Neural crest cell (in vitro differentiated cells): ENCODE data around the gene SYPL2. TPM values are rescaled to one million over a fixed set of nuclear protein-coding genes. Genes with fewer than 3 reads are reported as not detected.
"Not testable (repeated sequence)": the region's sequence is repeated elsewhere in the genome, so short reads cannot be mapped to it uniquely, and the experiment has no call there.

Experiments used
- DNase-seq: peaks from one replicate; pipeline ENCODE4 v3.0.0; 2021; ENCODE audit warnings: low read depth, mixed read lengths, low spot score
- H3K27ac Mint-ChIP-seq: one replicate; pipeline ENCODE4 v1.8.0; 2021; ENCODE audit warnings: mild to moderate bottlenecking, mixed read lengths; ENCODE audit not compliant: unreplicated experiment
- H3K27me3 Mint-ChIP-seq: 2 replicates; pipeline ENCODE4 v1.8.0; 2021; ENCODE audit warnings: low read depth, mild to moderate bottlenecking, mixed read lengths
- H3K36me3 Mint-ChIP-seq: 2 replicates; pipeline ENCODE4 v1.8.0; 2021; ENCODE audit warnings: low read depth, mild to moderate bottlenecking, mixed read lengths
- H3K4me1 Mint-ChIP-seq: 2 replicates; pipeline ENCODE4 v1.8.0; 2021; ENCODE audit warnings: mixed read lengths
- H3K4me3 Mint-ChIP-seq: one replicate; pipeline ENCODE4 v1.8.0; 2021; ENCODE audit warnings: mild to moderate bottlenecking, mixed read lengths
- H3K9me3 Mint-ChIP-seq: 2 replicates; pipeline ENCODE4 v1.8.0; 2021; ENCODE audit warnings: mixed read lengths
- total RNA-seq: library from RNA; stranded (reverse); gene quantifications from 2 replicates; pipeline ENCODE4 v1.2.1, GENCODE V29; 2021
- TF ChIP-seq, protein P1 (sequence below): fragments of 200-600 bp; sonication (generic); conservative IDR thresholded peaks from 2 replicates; pipeline ENCODE4 v1.5.0; 2021; ENCODE audit warnings: antibody characterized with exemption, mild to moderate bottlenecking

The SYPL2 gene
- total RNA-seq, 1 donor from 2014 or later: 0.47 TPM

DNA sequence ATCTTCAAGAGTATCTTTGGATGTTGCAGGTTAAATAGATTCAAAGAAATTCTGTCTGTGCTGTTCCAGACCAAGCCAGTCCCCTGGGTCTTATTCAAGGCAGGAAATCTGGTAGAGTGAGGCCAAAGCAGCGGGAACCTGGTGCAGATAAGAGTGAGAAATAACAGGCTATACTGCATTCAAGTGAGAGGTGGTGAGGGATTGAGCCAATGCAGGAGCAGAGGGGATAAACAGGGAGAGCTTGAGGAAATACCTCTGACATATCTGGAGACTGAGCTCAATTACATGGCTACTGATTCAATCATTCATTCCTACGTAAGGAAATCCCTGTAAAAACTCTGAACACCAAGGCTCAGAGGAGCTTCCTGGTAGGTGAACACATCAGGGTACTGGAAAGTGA, 22.9 kb upstream of the SYPL2 start:
- H3K9me3 Mint-ChIP-seq: no peaks in the 10 kb centered on the region
- H3K36me3 Mint-ChIP-seq: no peaks in the 10 kb centered on the region
- H3K27me3 Mint-ChIP-seq: peaks cover 34% of the 10 kb centered on the region
- no peak overlapping the region for H3K4me3 Mint-ChIP-seq
- H3K27ac Mint-ChIP-seq: no peak overlapping the region
- TF ChIP-seq, protein P1, sequence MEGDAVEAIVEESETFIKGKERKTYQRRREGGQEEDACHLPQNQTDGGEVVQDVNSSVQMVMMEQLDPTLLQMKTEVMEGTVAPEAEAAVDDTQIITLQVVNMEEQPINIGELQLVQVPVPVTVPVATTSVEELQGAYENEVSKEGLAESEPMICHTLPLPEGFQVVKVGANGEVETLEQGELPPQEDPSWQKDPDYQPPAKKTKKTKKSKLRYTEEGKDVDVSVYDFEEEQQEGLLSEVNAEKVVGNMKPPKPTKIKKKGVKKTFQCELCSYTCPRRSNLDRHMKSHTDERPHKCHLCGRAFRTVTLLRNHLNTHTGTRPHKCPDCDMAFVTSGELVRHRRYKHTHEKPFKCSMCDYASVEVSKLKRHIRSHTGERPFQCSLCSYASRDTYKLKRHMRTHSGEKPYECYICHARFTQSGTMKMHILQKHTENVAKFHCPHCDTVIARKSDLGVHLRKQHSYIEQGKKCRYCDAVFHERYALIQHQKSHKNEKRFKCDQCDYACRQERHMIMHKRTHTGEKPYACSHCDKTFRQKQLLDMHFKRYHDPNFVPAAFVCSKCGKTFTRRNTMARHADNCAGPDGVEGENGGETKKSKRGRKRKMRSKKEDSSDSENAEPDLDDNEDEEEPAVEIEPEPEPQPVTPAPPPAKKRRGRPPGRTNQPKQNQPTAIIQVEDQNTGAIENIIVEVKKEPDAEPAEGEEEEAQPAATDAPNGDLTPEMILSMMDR: no peak
- H3K4me1 Mint-ChIP-seq: no peaks in the 10 kb centered on the region
- DNase-seq: no peak

DNA sequence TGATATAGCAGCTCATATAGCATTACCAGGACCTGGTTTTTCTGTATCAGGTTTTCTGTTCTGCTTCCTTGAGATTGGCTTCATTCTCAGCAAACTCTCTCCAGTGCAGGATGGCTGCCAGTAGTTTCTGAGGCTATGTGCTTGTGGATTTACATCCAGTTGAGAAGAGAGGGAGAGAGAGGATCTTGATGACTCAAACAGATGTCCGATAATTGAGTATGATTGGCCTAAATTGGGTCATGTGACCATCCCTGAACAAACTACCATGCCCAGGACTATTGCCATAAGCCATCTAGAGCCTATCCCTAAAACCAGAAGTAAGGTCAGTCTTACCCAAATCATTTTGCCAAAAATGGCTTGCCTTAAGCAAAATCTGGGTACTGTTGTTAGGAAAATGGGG, 22.0 kb upstream of the SYPL2 start:
- H3K27me3 Mint-ChIP-seq: peaks cover 41% of the 10 kb centered on the region

DNA sequence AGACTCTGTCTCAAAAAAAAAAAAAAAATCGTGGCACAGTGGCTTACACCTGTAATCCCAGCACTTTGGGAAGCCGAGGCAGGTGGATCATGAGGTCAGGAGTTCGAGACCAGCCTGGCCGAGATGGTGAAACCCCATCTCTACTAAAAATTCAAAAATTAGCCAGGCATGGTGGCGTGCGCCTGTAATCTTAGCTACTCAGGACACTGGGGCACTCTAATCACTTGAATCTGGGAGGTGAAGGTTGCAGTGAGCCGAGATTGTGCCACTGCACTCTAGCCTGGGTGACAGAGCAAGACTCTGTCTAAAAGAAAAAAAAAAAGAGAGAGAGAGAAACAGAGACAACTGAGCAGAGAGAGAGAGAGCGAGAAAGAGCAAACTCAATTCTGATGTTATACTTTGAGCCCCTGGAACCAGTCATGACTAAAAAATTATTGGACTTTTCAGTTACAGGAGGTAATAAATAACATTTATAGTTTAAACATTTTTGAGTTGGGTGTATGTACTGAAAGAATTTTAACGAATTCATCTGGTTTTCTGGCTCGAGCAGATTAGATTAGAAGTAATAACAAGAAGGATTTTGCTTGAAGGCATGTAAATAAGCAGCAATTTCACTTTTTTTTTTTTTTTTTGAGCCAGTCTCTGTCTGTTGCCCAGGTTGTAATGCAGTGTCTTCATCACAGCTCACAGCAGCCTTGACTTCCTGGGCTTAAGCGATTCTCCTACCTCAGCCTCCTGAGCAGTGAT, 20.2 kb upstream of the SYPL2 start:
- not testable (repeated sequence) for H3K27ac Mint-ChIP-seq

More for the DNA sequence above, 22.0 kb upstream of the SYPL2 start:
- Mint-ChIP-seq H3K27ac (no peak overlapping the region), H3K9me3 (no peaks in the 10 kb centered on the region), H3K4me1 (no peaks in the 10 kb centered on the region), H3K4me3 (no peak overlapping the region), H3K36me3 (no peaks in the 10 kb centered on the region)
- no peak for DNase-seq
- TF ChIP-seq, protein P1: no peak

DNA sequence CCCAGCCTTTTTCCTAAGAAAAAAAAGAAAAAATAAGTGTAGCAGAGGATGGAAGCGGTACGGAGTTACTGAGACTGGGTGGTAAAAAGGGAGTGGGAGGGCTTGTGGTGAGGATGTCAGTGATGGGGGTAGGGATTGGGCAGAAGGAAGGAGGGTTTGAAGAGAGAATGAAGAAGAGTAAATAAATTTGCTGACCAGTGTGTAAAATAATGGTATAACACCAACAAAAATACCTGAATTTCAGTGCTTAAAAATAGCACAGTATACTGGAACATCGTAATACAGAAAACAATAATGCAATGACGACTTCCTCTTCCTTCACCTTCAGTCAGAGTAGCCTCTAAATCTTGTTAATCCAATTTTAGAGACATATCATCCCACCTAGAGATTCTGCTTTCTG, 18.8 kb upstream of the SYPL2 start:
- TF ChIP-seq, protein P1: no peak
- no peak overlapping the region for H3K4me3 Mint-ChIP-seq
- peaks cover 2% of the 10 kb centered on the region for H3K9me3 Mint-ChIP-seq
- H3K4me1 Mint-ChIP-seq: no peaks in the 10 kb centered on the region
- peaks cover 59% of the 10 kb centered on the region for H3K27me3 Mint-ChIP-seq
- H3K36me3 Mint-ChIP-seq: no peaks in the 10 kb centered on the region
- no peak for DNase-seq
- H3K27ac Mint-ChIP-seq: no peak overlapping the region

More for the DNA sequence above, 20.2 kb upstream of the SYPL2 start:
- not testable (repeated sequence) for H3K4me3 Mint-ChIP-seq, H3K4me1 Mint-ChIP-seq, DNase-seq, H3K9me3 Mint-ChIP-seq, H3K36me3 Mint-ChIP-seq
- H3K27me3 Mint-ChIP-seq: peaks cover 56% of the 10 kb centered on the region

DNA sequence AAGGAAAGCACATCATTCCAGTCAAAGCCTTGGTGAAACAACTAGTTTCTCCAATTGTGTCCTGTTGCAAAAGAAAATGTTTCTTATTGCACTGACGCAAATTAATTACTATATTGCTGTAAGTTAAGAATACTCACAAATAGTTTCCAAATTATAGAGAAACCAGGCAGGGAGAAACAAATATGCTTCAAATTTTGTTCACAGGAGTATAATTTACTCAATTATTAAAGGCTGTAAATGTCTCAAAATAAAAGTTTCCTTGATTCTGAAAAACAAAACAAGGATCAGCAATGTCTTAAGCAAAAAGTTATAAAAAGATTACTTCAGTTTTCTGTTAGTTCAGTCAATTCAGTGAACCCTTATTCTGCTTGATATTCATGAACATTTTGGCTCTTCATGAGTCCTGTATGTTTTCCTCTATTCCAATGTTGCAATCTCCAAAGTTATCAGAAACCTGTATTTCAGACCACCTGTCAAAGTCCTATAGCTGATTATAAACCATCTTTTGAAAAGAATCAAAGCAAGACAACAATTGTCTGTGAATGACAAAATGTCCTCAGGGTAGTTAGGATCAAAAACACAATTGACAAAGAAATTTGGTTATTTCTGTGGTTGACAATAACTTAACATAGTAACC, 11.7 kb upstream of the SYPL2 start:
- DNase-seq: no peak
- Mint-ChIP-seq H3K36me3 (peaks cover 17% of the 10 kb centered on the region), H3K27me3 (peaks cover 41% of the 10 kb centered on the region), H3K4me1 (no peaks in the 10 kb centered on the region), H3K4me3 (no peak overlapping the region), H3K27ac (no peak overlapping the region), H3K9me3 (peaks cover 15% of the 10 kb centered on the region)
- TF ChIP-seq, protein P1: no peak

DNA sequence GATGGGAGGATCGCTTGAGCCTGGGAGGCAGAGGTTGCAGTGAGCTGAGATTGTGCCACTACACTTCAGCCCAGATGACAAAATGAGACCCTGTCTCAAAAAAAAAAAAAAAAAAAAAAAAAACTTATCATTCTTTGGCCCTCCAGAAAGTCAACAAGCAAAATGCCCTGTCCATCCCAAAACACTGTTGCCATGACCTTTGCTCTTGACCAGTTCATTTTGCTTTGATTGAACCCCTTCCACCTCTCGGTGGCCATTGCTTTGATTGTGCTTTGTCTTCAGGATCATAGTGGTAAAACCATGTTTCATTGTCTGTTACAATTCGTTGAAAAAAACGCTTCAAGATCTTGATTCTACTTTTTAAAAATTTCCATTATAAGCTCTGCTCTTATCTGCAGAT, 8.5 kb upstream of the SYPL2 start:
- TF ChIP-seq, protein P1: no peak
- Mint-ChIP-seq H3K27ac (no peak overlapping the region), H3K36me3 (peaks cover 17% of the 10 kb centered on the region), H3K9me3 (peaks cover 13% of the 10 kb centered on the region), H3K27me3 (peaks cover 57% of the 10 kb centered on the region), H3K4me1 (no peaks in the 10 kb centered on the region), H3K4me3 (no peak overlapping the region)
- DNase-seq: no peak
